GM12864 (cell line): ENCODE results near the gene RNF186.
"Not testable (repeated sequence)": the region's sequence is repeated elsewhere in the genome, so short reads cannot be mapped to it uniquely, and the experiment has no call there.

Source experiments
- DNase-seq: peaks from one replicate; pipeline ENCODE4 v3.0.0-alpha.2; 2011; ENCODE audit warnings: low read depth
- H3K4me3 ChIP-seq: 2 replicates; pipeline ENCODE4 v1.5.1; 2011; ENCODE audit warnings: mild to moderate bottlenecking, low read depth, low read length, control low read depth
- CTCF ChIP-seq: IDR thresholded peaks from 2 replicates; pipeline ENCODE4 v1.5.1; 2011; ENCODE audit warnings: low read depth, mild to moderate bottlenecking, moderate library complexity, low read length, control low read depth, inconsistent platforms; ENCODE audit errors: missing control alignments

Gene RNF186

GRCh38 chr1:19797827-19798226 lies 17.3 kb downstream of the RNF186 start:
- H3K4me3 ChIP-seq = no peak overlapping the region
- TF ChIP-seq CTCF = no peak
- DNase-seq = no peak

- TF ChIP-seq CTCF = no peak
- DNase-seq = no peak
- no peak overlapping the region for H3K4me3 ChIP-seq
Measured at GRCh38 chr1:19794583-19794982, 20.5 kb downstream of the RNF186 start.

GRCh38 chr1:19793360-19794046 lies 21.6 kb downstream of the RNF186 start:
- DNase-seq = no peak
- H3K4me3 ChIP-seq = no peak overlapping the region
- no peak for TF ChIP-seq CTCF

GRCh38 chr1:19792237-19793002 lies 22.7 kb downstream of the RNF186 start:
- H3K4me3 ChIP-seq = no peak overlapping the region
- no peak for TF ChIP-seq CTCF
- DNase-seq = no peak

GRCh38 chr1:19790061-19790975 lies 24.8 kb downstream of the RNF186 start:
- DNase-seq = not testable (repeated sequence)

GRCh38 chr1:19786988-19787423 lies 28.1 kb downstream of the RNF186 start:
- TF ChIP-seq CTCF = no peak
- no peak for DNase-seq
- H3K4me3 ChIP-seq = no peak overlapping the region

More at GRCh38 chr1:19790061-19790975, 24.8 kb downstream of the RNF186 start:
- not testable (repeated sequence) for H3K4me3 ChIP-seq

- TF ChIP-seq CTCF = no peak
- DNase-seq = no peak
- no peak overlapping the region for H3K4me3 ChIP-seq
Measured at GRCh38 chr1:19785660-19786059, 29.4 kb downstream of the RNF186 start.
